OCI-M2 (cell line): Measurements from ENCODE around the gene CIAO2B.
A peak's percentile ranks its signal among the peaks of the same experiment; 100 is the strongest.
"Not testable (repeated sequence)": the region's sequence is repeated elsewhere in the genome, so short reads cannot be mapped to it uniquely, and the experiment has no call there.

Experiments
- DNase-seq: peaks from one replicate; lab custom pipeline; 2025; ENCODE audit not compliant: unreplicated experiment; lab: John Stamatoyannopoulos, UW

The CIAO2B gene

DNA sequence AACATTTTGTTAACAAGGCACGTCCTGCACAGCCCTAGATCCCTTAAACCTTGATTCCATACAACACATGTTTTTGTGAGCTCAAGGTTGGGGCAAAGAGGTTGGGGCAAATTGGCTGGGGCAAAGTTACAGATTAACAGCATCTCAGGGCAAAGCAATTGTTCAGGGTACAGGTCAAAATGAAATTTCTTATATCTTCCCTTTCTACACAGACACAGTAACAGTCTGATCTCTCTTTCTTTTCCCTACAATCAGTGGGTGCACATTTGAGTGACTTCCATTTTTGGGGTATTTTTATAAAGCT lies 21.9 kb upstream of the CIAO2B start:
- DNase-seq = not testable (repeated sequence)

DNA sequence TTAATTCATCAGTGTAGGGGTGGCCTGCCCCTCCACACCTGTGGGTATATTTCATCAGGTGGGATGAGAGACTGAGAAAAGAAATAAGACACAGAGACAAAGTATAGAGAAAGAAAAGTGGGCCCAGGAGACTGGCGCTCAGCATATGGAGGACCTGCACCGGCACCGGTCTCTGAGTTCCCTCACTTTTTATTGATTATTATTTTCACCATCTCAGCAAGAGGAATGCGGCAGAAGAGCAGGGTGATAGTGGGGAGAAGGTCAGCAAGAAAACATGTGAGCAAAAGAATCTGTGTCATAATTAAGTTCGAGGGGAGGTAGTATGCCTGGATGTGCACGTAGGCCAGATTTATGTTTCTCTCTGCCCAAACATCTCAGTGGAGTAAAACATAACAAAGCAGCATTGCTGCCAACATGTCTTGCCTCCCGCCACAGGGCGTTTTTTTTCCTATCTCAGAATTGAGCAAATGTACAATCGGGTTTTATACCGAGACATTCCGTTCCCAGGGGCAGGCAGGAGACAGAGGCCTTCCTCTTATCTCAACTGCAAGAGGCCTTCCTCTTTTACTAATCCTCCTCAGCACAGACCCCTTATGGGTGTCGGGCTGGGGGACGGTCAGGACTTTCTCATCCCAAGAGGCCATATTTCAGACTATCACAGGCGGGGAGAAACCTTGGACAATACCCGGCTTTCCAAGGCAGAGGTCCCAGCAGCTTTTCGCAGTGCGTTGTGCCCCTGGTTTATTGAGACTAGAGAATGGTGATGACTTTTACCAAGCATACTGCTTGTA lies 21.4 kb upstream of the CIAO2B start:
- not testable (repeated sequence) for DNase-seq

DNA sequence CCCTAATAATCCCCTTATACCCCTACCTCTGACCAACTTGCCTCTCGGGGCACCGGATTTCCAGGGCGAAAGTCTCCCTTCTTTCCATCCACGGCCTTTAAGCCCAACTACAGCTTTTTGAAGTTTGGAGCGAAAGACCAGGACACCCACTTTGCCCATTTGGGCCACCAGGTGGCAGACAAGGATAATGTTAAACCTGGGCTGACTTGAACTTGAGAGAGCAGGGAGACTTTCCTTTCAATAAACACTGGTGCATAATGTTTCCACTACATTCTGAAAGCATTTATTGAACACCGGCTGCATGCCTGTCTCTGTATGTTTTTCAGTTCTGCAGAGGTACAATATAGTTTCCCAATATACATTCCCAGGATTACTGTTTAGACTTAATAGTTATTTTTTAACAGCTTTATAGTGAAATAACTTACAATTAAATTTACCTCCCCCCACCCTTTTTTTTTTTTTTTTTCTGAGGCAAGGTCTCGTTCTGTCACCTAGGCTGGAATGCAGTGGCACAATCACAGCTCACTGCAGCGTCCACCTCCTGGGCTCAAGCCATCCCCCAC lies 20.0 kb upstream of the CIAO2B start:
- peak; percentile 17 for DNase-seq

DNA sequence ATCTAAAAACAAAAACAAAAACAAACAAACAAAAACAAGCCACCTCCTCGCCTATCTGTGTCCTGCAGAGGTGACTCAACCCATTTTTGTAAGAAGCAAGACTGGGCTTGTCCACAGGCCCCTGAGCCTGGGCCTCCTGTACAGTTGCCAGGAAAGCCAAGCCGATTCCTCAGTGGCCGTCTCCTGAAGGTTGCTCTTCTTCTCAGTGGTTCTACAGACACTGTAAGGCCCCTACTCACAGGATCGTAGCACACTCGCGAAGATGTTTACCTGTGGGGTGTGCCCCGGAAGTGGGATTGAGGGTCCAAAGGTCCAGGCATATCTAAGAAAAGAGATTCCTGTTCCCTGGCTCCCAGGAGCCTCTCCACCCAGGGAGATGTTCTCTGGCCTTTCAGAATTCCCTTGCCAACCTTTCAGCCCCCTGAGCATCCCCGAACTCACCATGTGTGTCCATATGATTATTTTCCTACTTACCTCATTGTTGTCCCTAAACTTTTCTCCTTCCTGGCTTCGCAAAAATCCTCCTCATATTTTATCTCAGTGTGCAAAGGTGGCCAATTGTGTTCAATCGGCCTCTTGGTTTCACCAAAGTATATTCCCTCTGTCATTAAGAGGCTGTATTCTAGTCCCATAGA lies 19.4 kb upstream of the CIAO2B start:
- no peak for DNase-seq

DNA sequence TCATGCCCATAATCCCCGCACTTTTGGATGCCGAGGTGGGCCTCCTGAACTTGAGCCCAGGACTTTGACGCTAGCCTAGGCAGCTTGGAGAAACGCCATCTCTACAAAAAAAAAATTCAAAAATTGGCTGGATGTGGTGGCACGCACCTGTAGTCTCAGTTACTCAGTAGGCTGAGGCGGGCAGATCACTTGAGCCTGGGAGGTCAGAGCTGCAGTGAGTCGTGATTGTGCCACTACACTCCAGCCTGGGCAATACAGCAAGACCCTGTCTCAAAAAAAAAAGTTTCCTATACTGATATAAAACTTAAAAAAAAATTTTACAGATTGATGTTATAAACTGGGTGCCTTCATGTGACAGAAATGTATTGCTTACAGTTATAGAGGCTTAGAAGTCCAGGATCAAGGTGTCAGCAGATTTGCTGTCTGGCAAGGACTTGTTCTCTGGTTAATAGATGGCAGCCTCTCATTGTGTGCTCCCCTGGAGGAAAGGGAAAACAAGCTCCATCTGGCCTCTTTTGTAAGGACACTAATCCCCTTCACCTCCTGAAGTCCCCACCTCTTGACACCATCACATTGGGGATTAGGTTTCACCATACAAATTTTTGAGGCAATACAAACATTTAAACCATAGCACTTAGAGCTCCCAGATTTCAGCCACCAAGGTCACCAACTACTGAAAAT lies 18.4 kb upstream of the CIAO2B start:
- no peak for DNase-seq

DNA sequence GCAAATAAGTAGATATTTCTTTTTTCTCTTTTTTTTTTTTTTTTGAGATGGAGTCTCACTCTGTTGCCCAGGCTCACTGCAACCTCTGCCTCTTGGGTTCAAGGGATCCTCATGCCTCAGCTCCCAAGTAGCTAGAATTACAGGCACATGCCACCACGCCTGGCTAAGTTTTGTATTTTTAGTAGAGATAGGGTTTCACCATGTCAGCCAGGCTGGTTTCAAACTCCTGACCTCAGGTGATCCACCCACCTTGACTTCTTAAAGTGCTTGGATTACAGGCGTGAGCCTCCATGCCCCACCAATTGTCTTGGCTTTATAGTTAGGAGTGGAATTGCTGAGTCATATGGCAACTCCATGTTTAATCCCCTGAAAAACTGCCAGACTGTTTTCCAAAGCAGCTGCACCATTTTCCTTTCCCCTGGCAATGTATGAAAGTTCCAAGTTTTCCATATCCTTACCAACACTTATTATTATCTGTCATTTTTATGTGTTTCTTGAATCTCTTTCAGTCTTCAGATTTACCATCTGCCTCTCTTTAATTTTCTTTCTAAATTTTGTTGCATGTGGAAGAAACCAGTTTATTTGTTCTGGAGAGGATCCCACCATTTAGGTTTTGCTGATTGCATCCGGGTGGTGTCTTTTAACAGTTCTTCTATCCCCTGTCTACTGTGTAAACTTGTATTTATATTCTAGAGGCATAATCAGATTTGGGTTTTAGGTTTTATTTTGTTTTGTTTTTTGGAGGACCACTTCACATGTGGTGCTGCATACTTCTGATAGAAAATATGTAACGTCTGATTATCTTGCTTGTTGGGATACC lies 17.0 kb upstream of the CIAO2B start:
- DNase-seq = no peak

DNA sequence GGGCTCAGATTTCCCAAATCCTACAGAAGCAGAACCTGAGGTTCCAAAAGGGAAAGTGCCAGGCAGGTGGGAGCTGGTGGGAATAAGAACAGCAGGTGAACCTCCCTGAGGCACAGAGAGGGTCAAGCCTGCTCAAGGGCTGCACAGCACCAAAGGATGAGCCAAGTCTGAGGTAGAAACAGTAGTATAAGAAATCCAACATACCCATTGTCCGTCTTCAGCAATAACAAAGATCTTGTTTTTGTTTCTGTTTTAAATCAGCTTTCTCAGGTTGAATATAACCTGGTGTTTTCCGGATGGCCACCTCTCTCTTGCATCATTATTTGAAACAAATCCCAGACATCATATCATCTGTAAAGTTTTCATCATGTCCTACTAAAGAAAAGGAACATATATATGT lies 16.2 kb upstream of the CIAO2B start:
- no peak for DNase-seq

DNA sequence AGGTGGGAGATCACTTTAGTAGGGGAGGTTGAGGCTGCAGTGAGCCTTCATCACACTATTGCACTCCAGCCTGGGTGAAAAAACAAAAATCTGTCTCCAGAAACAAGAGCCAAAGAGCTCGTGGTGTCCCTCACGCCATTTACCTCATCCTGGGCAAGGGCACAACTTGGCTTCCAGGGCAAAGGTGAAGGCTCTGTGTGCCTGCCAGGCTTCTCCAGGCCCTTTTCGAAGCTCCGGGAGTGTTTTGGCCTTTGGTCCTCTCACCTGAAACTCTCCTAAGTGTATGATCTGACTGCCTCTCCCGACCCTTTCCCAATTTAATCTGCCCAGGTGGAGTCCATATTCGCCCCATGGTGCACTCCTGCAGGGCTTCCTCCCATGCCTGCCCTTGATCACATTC lies 15.3 kb upstream of the CIAO2B start:
- DNase-seq = no peak

DNA sequence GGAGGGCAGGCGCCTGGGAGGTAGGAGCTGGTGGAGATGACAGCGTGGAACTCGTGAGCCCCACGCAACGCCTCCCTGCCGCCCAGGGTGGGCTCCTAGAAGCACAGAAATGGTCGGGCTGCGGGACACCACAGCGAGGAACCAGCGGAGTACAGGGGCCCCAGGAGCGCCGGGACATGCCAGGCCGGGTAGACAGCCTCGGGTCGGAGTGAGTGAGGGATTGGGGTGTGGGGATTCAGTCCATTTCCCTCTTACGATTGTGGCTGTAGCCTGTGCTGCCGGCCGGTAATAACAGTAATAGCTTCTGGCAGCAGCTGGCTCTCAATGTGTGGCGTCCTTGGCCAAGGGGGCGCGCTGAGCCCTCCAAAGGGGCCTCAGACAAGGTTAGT lies 14.6 kb upstream of the CIAO2B start:
- no peak for DNase-seq

DNA sequence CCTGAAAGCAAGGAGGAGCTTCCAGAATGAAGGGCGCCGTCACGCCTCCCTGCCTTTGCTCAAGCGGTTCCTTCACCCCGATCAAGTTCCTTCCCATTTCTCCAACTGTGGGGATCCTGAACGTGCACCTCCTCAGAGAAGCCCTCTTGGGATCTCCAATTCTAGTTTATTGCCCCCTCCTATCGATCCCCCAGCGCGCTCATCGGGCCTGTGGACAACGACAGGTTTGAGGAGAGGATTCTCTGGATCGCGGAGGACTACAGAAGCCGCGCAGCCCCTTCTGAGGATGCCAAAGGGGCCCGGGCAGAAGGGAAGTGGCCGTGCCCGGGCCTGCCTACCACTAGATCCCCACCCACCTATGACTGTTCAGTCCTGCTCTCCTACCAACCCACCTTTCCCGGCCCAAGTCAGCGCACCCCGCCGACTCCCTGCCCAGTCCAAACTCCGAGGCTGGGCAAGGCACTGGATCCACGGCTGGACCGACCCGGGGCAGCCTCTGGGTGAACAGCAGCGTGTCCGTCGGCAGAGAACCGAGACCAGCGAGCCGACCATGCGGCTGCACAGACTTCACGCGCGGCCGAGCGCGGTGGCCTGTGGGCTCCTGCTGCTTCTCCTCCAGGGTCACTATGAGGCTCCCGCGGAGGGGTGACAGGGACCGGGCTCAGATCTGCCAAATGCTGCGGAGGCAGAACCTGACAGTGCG lies 14.1 kb upstream of the CIAO2B start:
- no peak for DNase-seq

DNA sequence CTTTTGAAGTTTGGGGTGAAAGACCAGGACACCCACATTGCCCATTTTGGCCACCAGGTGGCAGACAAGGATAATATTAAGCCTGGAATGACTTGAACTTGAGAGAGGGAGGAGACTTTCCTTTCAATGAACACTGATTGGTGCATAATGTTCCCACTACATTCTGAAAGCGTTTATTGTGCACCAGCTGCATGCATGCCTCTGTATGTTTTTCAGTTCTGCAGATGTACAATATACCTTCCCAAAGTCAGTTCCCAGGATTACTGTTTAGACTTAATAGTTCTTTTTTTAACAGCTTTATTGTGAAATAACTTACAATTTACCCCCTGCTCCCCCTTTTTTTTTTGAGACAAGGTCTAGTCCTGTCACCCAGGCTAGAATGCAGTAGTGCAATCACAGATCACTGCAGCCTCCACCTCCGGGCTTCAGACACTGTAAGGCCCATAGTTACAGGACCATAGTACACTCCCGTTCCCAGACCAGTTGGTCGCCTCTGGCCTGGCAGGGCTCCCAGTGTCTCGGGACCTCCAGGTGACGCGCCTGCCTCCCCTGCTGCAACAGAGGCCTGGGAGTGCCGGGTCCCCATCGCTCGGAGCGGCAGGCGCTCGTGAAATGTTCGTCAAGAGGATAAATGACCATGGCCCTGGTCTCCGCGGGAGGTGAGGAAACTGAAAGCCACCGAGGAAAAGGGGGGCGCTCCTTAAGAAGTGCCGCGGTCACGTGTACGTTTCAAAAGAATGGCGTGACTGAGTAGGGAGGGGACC lies 13.3 kb upstream of the CIAO2B start:
- DNase-seq = peak; percentile 59

DNA sequence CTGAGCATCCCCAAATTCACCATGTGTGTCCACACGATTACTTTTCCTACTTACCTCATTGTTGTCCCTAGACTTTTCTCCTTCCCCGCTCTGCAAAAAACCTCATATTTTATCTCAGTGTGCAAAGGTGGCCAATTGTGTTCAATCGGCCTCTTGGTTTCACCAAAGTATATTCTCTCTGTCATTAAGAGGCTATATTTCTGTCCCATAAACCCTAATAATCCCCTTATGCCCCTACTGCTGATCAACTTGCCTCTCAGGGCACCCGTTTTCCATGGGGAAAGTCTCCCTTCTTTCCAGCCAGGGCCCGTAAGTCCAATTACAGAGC lies 12.7 kb upstream of the CIAO2B start:
- DNase-seq = no peak

DNA sequence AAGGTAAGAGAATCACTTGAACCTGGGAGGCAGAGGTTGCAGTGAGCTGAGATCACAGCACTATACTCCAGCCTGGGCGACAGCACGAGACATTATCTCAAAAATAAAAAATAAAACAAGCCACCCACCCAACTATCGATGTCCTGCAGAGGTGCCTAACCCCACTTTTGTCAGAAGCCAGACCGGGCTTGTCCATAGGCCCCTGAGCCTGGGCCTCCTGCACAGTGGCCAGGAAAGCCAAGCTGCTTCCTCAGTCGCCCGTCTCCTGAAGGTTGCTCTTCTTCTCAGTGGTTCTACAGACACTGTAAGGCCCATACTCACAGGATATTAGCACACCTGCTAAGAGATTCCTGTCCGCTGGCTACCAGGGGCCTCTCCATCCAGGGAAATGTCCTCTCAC lies 12.3 kb upstream of the CIAO2B start:
- no peak for DNase-seq

DNA sequence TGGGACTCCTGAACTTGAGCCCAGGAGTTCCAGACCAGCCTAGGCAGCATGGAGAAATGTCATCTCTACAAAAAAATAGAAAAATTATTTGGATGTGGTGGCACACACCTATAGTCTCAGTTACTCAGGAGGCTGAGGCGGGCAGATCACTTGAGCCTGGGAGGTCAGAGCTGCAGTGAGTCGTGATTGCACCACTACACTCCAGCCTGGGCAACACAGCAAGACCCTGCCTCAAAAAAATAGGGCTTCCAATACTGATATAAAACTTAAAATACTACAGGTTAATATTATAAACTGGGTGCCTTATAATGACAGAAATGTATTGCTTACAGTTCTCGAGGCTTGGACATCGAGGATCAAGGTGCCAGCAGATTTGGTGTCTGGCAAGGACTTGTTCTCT lies 11.7 kb upstream of the CIAO2B start:
- DNase-seq = no peak

DNA sequence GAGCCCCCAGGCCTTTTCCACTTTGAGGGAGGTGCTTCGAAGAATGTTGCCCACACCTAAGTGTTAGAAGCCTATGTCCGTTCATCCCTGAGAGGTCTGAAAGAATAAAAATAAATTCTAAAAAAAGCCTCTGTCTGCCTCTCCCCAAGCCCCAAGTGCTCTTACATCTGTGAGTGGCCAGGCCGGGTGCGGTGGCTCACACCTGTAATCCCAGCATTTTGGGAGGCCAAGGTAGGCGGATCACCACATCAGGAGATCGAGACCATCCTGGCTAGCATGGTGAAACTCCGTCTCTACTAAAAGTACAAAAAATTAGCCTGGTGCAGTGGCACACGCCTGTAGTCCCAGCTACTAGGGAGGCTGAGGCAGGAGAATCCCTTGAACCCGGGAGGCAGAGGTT lies 10.8 kb upstream of the CIAO2B start:
- not testable (repeated sequence) for DNase-seq

DNA sequence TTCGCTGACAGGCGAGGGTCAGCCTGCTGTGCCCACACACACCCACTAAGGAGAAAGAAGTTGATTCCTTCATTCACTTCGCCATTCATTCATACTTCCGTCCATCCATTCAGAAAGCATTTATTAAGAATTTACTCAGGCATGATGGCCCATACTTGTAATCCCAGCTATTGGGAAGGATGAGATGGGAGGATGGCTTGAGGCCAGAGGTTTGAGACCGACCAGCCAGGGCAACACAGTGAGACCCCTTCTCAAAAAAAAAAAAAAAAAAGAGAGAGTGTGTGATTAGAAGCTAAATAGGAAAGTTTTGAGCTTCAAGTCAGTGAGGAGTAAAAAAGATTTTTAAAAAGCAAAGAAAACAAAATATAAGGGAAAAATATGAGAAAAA lies 9.8 kb upstream of the CIAO2B start:
- DNase-seq = no peak

DNA sequence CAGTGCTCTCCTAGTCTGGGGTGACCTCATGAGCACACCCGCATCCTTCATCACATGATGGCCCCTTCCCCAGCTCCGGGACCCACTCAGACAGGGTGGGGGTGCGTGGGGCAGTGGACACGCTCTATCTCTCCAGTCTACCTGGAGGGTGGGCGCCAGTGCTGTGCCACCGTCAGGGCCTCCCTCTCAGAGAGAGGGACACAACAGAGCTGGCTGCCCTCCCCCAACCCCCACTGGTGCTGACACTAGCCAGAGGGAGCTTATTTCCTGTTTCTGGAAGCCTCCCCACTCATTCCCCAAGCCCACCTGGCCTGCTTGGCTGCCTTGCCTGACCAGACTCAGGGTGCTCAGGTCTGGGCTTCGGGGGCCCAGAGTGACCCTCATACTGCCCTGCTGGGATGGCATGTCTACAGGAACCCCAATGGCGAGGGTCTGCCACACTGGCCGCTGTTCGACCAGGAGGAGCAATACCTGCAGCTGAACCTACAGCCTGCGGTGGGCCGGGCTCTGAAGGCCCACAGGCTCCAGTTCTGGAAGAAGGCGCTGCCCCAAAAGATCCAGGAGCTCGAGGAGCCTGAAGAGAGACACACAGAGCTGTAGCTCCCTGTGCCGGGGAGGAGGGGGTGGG lies 9.3 kb upstream of the CIAO2B start:
- DNase-seq = no peak

DNA sequence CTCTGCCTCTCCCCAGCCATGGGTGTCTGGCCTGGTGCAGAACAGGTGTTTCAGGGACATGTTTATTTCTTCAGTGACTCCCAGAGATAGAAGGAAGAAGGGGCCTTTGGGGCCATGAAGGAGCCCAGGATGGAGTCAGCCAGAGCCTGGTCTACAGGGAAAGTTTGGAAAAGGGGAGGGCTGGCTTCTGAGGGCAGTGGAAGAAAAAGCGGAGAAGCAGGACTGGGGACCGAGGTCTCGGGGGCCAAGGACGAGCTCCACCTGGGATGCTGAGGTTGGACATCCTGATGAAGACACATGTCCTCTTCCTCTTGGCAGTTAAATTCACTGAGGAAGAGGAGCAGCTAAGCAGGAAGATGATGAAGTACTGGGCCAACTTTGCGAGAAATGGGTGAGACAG lies 8.8 kb upstream of the CIAO2B start:
- no peak for DNase-seq

DNA sequence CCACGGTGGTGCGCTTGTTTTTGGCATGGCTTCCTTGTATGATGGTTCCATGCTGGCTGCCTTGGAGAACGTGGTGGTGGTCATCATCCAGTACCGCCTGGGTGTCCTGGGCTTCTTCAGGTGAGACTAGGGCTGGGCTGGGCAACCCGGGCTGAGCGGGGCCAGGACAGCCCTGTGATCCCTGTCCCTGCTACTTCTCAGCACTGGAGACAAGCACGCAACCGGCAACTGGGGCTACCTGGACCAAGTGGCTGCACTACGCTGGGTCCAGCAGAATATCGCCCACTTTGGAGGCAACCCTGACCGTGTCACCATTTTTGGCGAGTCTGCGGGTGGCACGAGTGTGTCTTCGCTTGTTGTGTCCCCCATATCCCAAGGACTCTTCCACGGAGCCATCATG lies 6.0 kb upstream of the CIAO2B start:
- no peak for DNase-seq

DNA sequence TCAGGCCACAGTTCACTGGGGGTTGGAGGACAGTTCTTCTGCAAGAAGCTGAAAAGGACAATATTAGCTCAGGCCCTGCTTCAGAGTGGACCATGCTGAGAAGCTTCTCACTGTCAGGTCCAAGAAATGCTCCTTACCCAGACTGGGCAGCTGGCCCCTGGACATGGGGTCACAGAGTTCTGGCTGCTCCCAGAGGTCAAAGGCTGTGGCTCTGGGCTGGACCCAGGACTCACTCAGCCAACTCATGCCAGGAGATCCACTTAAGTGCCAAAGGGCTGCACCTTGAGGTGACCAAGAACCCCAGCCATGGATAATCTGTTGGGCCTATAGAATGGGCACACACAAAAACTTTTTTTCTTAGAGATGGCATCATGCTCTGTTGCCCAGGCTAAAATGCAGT lies 5.2 kb upstream of the CIAO2B start:
- no peak for DNase-seq
